Measurements from ENCODE around the gene FBXW8. TPM values are rescaled to one million over a fixed set of nuclear protein-coding genes. Genes with fewer than 3 reads are reported as not detected.

Gene FBXW8
- total and polyA plus RNA-seq, 2 donors (not counting 3 experiments of a cell fraction or from before 2014, with no cell fraction given), result 15.4 TPM

DNA sequence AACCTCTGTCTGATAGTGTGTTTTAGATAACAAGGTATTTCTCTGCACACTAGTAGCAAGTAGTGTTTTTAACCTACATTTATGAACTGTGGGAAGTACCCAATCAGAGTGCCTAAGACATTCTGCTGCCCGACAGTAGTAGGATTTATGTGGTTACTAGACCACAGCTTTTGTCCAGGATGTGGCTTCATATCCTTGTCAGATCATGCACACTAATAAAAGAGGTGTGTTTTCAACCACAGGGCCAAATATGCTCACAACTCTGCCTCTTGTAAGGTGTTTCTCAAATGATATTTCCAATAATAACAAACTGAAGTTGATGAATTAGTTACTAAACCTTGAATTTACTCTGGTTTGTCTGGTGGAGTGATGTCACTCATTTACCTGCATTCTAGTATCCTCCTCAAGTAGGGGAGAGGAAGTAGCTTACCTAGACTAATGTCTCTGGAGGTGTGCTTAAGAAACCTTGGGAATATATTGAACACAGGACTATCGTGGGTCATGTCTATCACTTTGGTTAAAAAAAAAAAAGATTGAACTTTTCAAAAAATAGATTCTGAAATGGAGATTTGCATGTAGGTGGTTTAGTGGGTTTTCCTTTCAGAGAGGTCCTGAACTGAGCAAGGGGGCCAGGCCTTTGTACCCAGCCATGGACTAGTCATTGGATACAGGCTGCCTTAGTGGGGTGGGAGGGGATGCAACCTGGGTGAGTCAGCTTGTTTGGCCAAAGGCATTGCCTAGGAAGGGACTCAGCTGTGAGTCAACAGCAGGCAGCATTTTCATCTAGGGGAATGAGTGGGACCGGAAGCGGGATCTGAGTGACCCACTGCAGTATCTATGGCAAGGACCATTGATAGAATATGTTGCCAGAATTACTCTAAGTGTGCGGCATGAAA, 14.1 kb downstream of the FBXW8 start:
- Histone ChIP-seq H3K4me2 (ENCODE audit: insufficient read depth, low read length) (no peak overlapping the region), H3K9me3 (replicated peaks; ENCODE audit: control insufficient read depth, insufficient read depth, low read length) (no peaks in the 10 kb centered on the region), H2AFZ (ENCODE audit: low read depth, low read length) (no peak overlapping the region), H3K79me2 (ENCODE audit: control insufficient read depth, insufficient read depth, low read length) (peaks cover 17% of the 10 kb centered on the region), H4K20me1 (replicated peaks; ENCODE audit: control insufficient read depth, extremely low read depth, insufficient read depth, low read length) (no peaks in the 10 kb centered on the region), H3K36me3 (ENCODE audit: control insufficient read depth in 2 of 2, extremely low read depth in 1 of 2, insufficient read depth in 2 of 2, low read length in 2 of 2) (peaks cover 2 to 6% of the 10 kb centered on the region in 2 experiments), H3K9ac (replicated peaks; ENCODE audit: extremely low read depth, insufficient read depth, low read length) (no peak overlapping the region), H3K27me3 (ENCODE audit: control insufficient read depth in 2 of 2, insufficient read depth in 2 of 2, low read length in 2 of 2) (no peaks in the 10 kb centered on the region), H3K9me1 (replicated peaks; ENCODE audit: control insufficient read depth, extremely low read depth, insufficient read depth, low read length) (no peaks in the 10 kb centered on the region), H3K27ac (ENCODE audit: insufficient read depth, low read depth, low read length) (peak overlapping the region; percentile 4), H3K4me1 (ENCODE audit: control insufficient read depth, extremely low read depth, insufficient read depth, low read length) (peaks cover 12% of the 10 kb centered on the region), H3K4me3 (replicated peaks in 1 of 3; ENCODE audit: insufficient read depth in 1 of 3, low read depth in 1 of 3, low read length in 3 of 3) (no peak overlapping the region)
- no TSS peak for BruUV-seq (replicated peaks)
- DNase-seq (ENCODE audit: low read depth, low spot score), result peak; percentile 44
- FAIRE-seq, result peak; percentile 92
- dilution Hi-C loops (cut with MboI; ENCODE audit: extremely low pct_ligation_motif_present, low sequenced_read_pairs), result no loop called here
- ChIA-PET POLR2A (no interaction called here), CTCF (interaction anchor here (0.7 to 1.0 kb wide), 5 partner anchors 8 to 14 kb away, joined by 3 read pairs; partner anchors contain the start of gene FBXW8)
- TF ChIP-seq FOS (IDR thresholded peaks at IDR 0.05; ENCODE audit: borderline replicate concordance, insufficient read depth, low read length), result peak; percentile 82
- no peak for TF ChIP-seq EZH2 (IDR thresholded peaks at IDR 0.05; ENCODE audit: borderline replicate concordance, low read depth, low read length, severe bottlenecking)
- intact Hi-C loops (cut with micrococcal nuclease), result no loop called here

DNA sequence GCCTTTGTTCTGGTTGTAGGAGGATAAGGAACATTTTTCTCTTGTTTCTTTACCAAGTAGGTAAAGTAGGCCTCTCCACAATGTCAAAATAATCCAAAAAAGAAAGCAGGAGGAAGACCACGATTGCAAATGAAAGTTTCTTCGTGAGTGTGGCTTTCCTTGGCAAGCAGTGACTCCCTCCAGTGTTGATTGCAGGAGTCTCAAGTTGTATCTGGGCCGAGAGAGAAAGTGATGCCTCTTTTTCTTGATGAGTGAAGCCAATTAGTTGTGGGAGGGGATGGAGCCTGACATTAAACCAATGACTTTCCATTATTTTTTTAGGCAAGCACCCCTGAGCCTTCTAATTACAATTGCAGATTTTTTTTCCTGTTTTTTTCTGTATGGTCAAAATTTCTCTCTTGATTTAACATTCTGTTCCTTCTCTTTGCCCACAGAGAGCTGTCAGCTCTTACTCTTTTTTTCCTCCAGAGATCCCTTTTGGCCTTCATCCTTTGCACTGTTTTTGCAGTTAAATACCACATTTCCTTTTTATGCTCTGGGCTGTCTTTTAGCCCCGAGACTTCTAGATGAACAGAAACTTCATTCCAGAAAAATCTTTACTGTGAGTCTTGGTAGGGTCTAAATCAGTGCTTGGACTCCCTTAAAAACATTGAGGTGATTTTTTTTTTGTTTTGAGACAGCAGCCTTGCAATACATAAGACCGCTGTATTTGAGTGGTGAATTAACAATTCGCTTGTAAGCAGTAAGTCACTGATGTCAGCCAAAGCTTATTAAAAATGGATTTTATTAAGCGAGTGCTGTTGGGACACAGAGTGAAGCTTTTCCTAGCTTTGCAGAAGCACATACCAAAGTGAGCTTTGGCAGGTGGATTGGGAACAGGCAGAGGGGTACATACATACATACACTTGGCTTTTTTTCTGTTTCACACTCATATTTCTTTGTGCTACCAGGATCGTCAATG, 15.8 kb downstream of the FBXW8 start:
- no peak overlapping the region for H3K4me3 ChIP-seq (replicated peaks in 1 of 3; ENCODE audit: insufficient read depth in 1 of 3, low read depth in 1 of 3, low read length in 3 of 3)
- POLR2A ChIA-PET, result no interaction called here
- DNase-seq (ENCODE audit: low read depth, low spot score), result no peak
- no TSS peak for BruUV-seq (replicated peaks)
- no peak overlapping the region for H3K27ac ChIP-seq (ENCODE audit: insufficient read depth, low read depth, low read length)
- no peaks in the 10 kb centered on the region for H3K27me3 ChIP-seq (ENCODE audit: control insufficient read depth in 2 of 2, insufficient read depth in 2 of 2, low read length in 2 of 2)
- no peaks in the 10 kb centered on the region for H3K9me1 ChIP-seq (replicated peaks; ENCODE audit: control insufficient read depth, extremely low read depth, insufficient read depth, low read length)
- no peak overlapping the region for H2AFZ ChIP-seq (ENCODE audit: low read depth, low read length)
- peaks cover 2 to 6% of the 10 kb centered on the region in 2 experiments for H3K36me3 ChIP-seq (ENCODE audit: control insufficient read depth in 2 of 2, extremely low read depth in 1 of 2, insufficient read depth in 2 of 2, low read length in 2 of 2)
- intact Hi-C loops (cut with micrococcal nuclease), result no loop called here
- no peak overlapping the region for H3K4me2 ChIP-seq (ENCODE audit: insufficient read depth, low read length)
- H3K9ac ChIP-seq (replicated peaks; ENCODE audit: extremely low read depth, insufficient read depth, low read length), result no peak overlapping the region
- peaks cover 14% of the 10 kb centered on the region for H3K79me2 ChIP-seq (ENCODE audit: control insufficient read depth, insufficient read depth, low read length)
- no peak for FAIRE-seq
- H3K9me3 ChIP-seq (replicated peaks; ENCODE audit: control insufficient read depth, insufficient read depth, low read length), result no peaks in the 10 kb centered on the region
- TF ChIP-seq JUN (IDR thresholded peaks at IDR 0.05; ENCODE audit: borderline replicate concordance, insufficient read depth, insufficient read length, low read depth), result no peak
- no peak for TF ChIP-seq CTCF (IDR thresholded peaks at IDR 0.05; ENCODE audit: extremely low read depth in 1 of 2, insufficient read depth in 1 of 2, low read depth in 1 of 2, low read length in 2 of 2)
- TF ChIP-seq, protein P1, sequence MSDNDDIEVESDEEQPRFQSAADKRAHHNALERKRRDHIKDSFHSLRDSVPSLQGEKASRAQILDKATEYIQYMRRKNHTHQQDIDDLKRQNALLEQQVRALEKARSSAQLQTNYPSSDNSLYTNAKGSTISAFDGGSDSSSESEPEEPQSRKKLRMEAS (IDR thresholded peaks at IDR 0.05; ENCODE audit: insufficient read depth, insufficient read length), result no peak
- no peak for TF ChIP-seq POLR2AphosphoS5 (IDR thresholded peaks at IDR 0.05; ENCODE audit: insufficient read depth, low read depth, low read length)
- no peak for TF ChIP-seq EZH2 (IDR thresholded peaks at IDR 0.05; ENCODE audit: borderline replicate concordance, low read depth, low read length, severe bottlenecking)
- no peak for TF ChIP-seq POLR2A (IDR thresholded peaks at IDR 0.05; ENCODE audit: low read depth, low read length)
- TF ChIP-seq GATA2 (IDR thresholded peaks at IDR 0.05; ENCODE audit: insufficient read depth, insufficient read length, low read depth, low read length), result no peak
- TF ChIP-seq FOS (IDR thresholded peaks at IDR 0.05; ENCODE audit: borderline replicate concordance, insufficient read depth, low read length), result no peak
- no peaks in the 10 kb centered on the region for H4K20me1 ChIP-seq (replicated peaks; ENCODE audit: control insufficient read depth, extremely low read depth, insufficient read depth, low read length)
- dilution Hi-C loops (cut with MboI; ENCODE audit: extremely low pct_ligation_motif_present, low sequenced_read_pairs), result no loop called here
- CTCF ChIA-PET, result no interaction called here
- peaks cover 12% of the 10 kb centered on the region for H3K4me1 ChIP-seq (ENCODE audit: control insufficient read depth, extremely low read depth, insufficient read depth, low read length)

All from endothelial cell of umbilical vein (primary cell).